Measurements from ENCODE around the gene RRM2. TPM values are rescaled to one million over a fixed set of nuclear protein-coding genes. Genes with fewer than 3 reads are reported as not detected.

RRM2 gene
- total RNA-seq, 1 experiment from 2014 or later = 163 TPM

- no peak overlapping the region for H3K9ac ChIP-seq (ENCODE audit: extremely low read depth, insufficient read length, low read length)
- no peak for TF ChIP-seq CTCF (conservative IDR thresholded peaks at IDR 0.05)
- no peaks in the 10 kb centered on the region for H3K27me3 ChIP-seq (ENCODE audit: insufficient read depth, low read length)
- no peak overlapping the region for H2BK5ac ChIP-seq (ENCODE audit: insufficient read length, low read length)
- H2BK20ac ChIP-seq (ENCODE audit: low read depth, low read length, poor library complexity, severe bottlenecking) = no peak overlapping the region
- no peaks in the 10 kb centered on the region for H3K79me2 ChIP-seq (ENCODE audit: insufficient read depth, low read length)
- no peak overlapping the region for H3K56ac ChIP-seq (ENCODE audit: insufficient read length, low read depth, low read length)
- no peak for DNase-seq
- no peaks in the 10 kb centered on the region for H3K23me2 ChIP-seq (ENCODE audit: insufficient read length, low read depth, low read length, poor library complexity, severe bottlenecking)
- H3K4me2 ChIP-seq (ENCODE audit: insufficient read depth, insufficient read length, low read length) = no peak overlapping the region
- H3K4me1 ChIP-seq (ENCODE audit: insufficient read depth, low read length) = no peaks in the 10 kb centered on the region
- no peak overlapping the region for H2BK12ac ChIP-seq (ENCODE audit: insufficient read length, low read depth, low read length)
- no peak overlapping the region for H3K18ac ChIP-seq (ENCODE audit: insufficient read length, low read depth, low read length)
- Mint-ChIP-seq H3K9me3 (no peaks in the 10 kb centered on the region), H3K4me1 (peaks cover 22 to 23% of the 10 kb centered on the region in 2 experiments), H3K4me3 (no peak overlapping the region), H3K27ac (no peak overlapping the region), H3K36me3 (ENCODE audit: insufficient read depth in 1 of 3, low read depth in 3 of 3) (peaks cover 7 to 29% (median 27%) of the 10 kb centered on the region in 3 experiments; a peak in 6 of 7 replicates), H3K27me3 (ENCODE audit: low read depth) (no peaks in the 10 kb centered on the region)
- no peak overlapping the region for H3K23ac ChIP-seq (ENCODE audit: insufficient read length, low read depth, low read length)
- H4K5ac ChIP-seq (ENCODE audit: insufficient read length, low read depth, low read length) = no peak overlapping the region
- H2BK120ac ChIP-seq (ENCODE audit: low read depth, low read length, poor library complexity, severe bottlenecking) = no peak overlapping the region
- no peak overlapping the region for H2AK5ac ChIP-seq (ENCODE audit: insufficient read length, low read length)
- H2BK15ac ChIP-seq (ENCODE audit: low read depth, low read length) = no peak overlapping the region
- H3T11ph ChIP-seq (ENCODE audit: low read length) = no peak overlapping the region
- H3K4ac ChIP-seq (ENCODE audit: low read depth, low read length) = no peak overlapping the region
- H3K14ac ChIP-seq (ENCODE audit: insufficient read depth, low read length) = no peak overlapping the region
- H3K9me3 ChIP-seq (ENCODE audit: control insufficient read depth, low read depth, low read length) = no peaks in the 10 kb centered on the region
- no peaks in the 10 kb centered on the region for H4K20me1 ChIP-seq (ENCODE audit: control insufficient read depth, insufficient read depth, insufficient read length)
- H4K91ac ChIP-seq (ENCODE audit: insufficient read length, low read depth, low read length) = no peak overlapping the region
- H3K27ac ChIP-seq (ENCODE audit: insufficient read length, low read depth, low read length) = no peak overlapping the region
- no CpG with 5 or more reads among the region's 6 CpGs for WGBS (ENCODE audit: extremely low coverage, insufficient read length, low lambda C conversion rate)
- H2AFZ ChIP-seq (ENCODE audit: low read length) = no peak overlapping the region
- H3K79me1 ChIP-seq (ENCODE audit: insufficient read depth, low read depth, low read length, poor library complexity, severe bottlenecking) = no peaks in the 10 kb centered on the region
- H4K8ac ChIP-seq (replicated peaks; ENCODE audit: insufficient read length, low read depth, low read length) = no peak overlapping the region
Observed at GRCh38 chr2:10139536-10139935, 17.0 kb downstream of the RRM2 start.
